Measurements from ENCODE around the gene ANKDD1B. TPM values are rescaled to one million over a fixed set of nuclear protein-coding genes. Genes with fewer than 3 reads are reported as not detected.

ANKDD1B gene
- total and polyA plus RNA-seq, 2 of the 8 experiments (the other 6 are each of a cell fraction or from before 2014, with no cell fraction given): 0.08 to 0.22 TPM

GRCh38 chr5:75706775-75707174 is 95.5 kb downstream of the ANKDD1B start (continued):
- TF ChIP-seq CHD7 (IDR thresholded peaks at IDR 0.05; ENCODE audit: insufficient replicate concordance, low read length): no peak
- TF ChIP-seq JUN (IDR thresholded peaks at IDR 0.05; ENCODE audit: low read depth, low read length): no peak
- TF ChIP-seq CREB1 (IDR thresholded peaks at IDR 0.05): no peak
- TF ChIP-seq USF2 (IDR thresholded peaks at IDR 0.05; ENCODE audit: low read length): no peak
- no peak for TF ChIP-seq YY1 (IDR thresholded peaks at IDR 0.05; ENCODE audit: low read depth, low read length)
- TF ChIP-seq POLR2AphosphoS5 (IDR thresholded peaks at IDR 0.05; ENCODE audit: low read depth, low read length): no peak
- TF ChIP-seq ASH2L (IDR thresholded peaks at IDR 0.05; ENCODE audit: low read length): no peak
- no peak for TF ChIP-seq NANOG (IDR thresholded peaks at IDR 0.05; ENCODE audit: insufficient read depth, low read depth, low read length, poor library complexity, severe bottlenecking)
- TF ChIP-seq POU5F1 (IDR thresholded peaks at IDR 0.05; ENCODE audit: low read depth, low read length): no peak

All from H1 (cell line).